GM21367 (cell line): ENCODE data around the gene PLEKHM2.
"Not testable (repeated sequence)": the region's sequence is repeated elsewhere in the genome, so short reads cannot be mapped to it uniquely, and the experiment has no call there.

Experiments used
- ATAC-seq: cut with Tn5 transposase; IDR thresholded peaks from one replicate; pipeline ENCODE4 v1.9.1; 2021; ENCODE audit not compliant: unreplicated experiment

PLEKHM2 gene

GRCh38 chr1:15684042-15684461 lies at the start of gene PLEKHM2:
Gene PLEKHM2, plus strand, starts transcription at chr1:15684320. Its CDS starts 239 bp downstream, at chr1:15684559.
- no peak for ATAC-seq

- no peak for ATAC-seq
Observed at GRCh38 chr1:15636436-15636835, 47.7 kb upstream of the PLEKHM2 start.

GRCh38 chr1:15637826-15638225 lies 46.3 kb upstream of the PLEKHM2 start:
- no peak for ATAC-seq

GRCh38 chr1:15639262-15639661 lies 44.9 kb upstream of the PLEKHM2 start:
- no peak for ATAC-seq

GRCh38 chr1:15639931-15640330 lies 44.2 kb upstream of the PLEKHM2 start:
- ATAC-seq, result no peak

GRCh38 chr1:15640667-15641066 lies 43.5 kb upstream of the PLEKHM2 start:
- ATAC-seq, result no peak

- no peak for ATAC-seq
Observed at GRCh38 chr1:15649937-15650336, 34.2 kb upstream of the PLEKHM2 start.

- ATAC-seq, result no peak
Observed at GRCh38 chr1:15650433-15650832, 33.7 kb upstream of the PLEKHM2 start.

GRCh38 chr1:15652130-15652529 lies 32.0 kb upstream of the PLEKHM2 start:
- ATAC-seq, result not testable (repeated sequence)

GRCh38 chr1:15654091-15654690 lies 29.9 kb upstream of the PLEKHM2 start:
- ATAC-seq, result no peak

GRCh38 chr1:15656464-15656863 lies 27.7 kb upstream of the PLEKHM2 start:
- no peak for ATAC-seq

GRCh38 chr1:15657021-15657420 lies 27.1 kb upstream of the PLEKHM2 start:
- ATAC-seq, result no peak

GRCh38 chr1:15660151-15660550 lies 24.0 kb upstream of the PLEKHM2 start:
- no peak for ATAC-seq

GRCh38 chr1:15662477-15662876 lies 21.6 kb upstream of the PLEKHM2 start:
- no peak for ATAC-seq

- ATAC-seq, result no peak
Observed at GRCh38 chr1:15663925-15664324, 20.2 kb upstream of the PLEKHM2 start.

GRCh38 chr1:15667362-15667761 lies 16.8 kb upstream of the PLEKHM2 start:
- no peak for ATAC-seq

GRCh38 chr1:15668089-15668754 lies 15.9 kb upstream of the PLEKHM2 start:
- ATAC-seq, result no peak

- no peak for ATAC-seq
Observed at GRCh38 chr1:15669074-15669473, 15.0 kb upstream of the PLEKHM2 start.

- no peak for ATAC-seq
Observed at GRCh38 chr1:15669864-15670263, 14.3 kb upstream of the PLEKHM2 start.

GRCh38 chr1:15671430-15671829 lies 12.7 kb upstream of the PLEKHM2 start:
- ATAC-seq, result no peak

GRCh38 chr1:15674386-15675159 lies 9.5 kb upstream of the PLEKHM2 start:
- ATAC-seq, result no peak

GRCh38 chr1:15676010-15676409 lies 8.1 kb upstream of the PLEKHM2 start:
- ATAC-seq, result no peak
